Activated CD8-positive, alpha-beta memory T cell treated with anti-CD3 and anti-CD28 coated beads, Interleukin-2, amount 50 U/mL, for 1 hour (primary cell): Measurements from ENCODE around the gene SLC25A24.
"Not testable (repeated sequence)": the region's sequence is repeated elsewhere in the genome, so short reads cannot be mapped to it uniquely, and the experiment has no call there.

Experiments
- DNase-seq: peaks from one replicate; pipeline ENCODE4 v3.0.0-alpha.2; 2020; ENCODE audit errors: extremely low read depth

The SLC25A24 gene

DNA sequence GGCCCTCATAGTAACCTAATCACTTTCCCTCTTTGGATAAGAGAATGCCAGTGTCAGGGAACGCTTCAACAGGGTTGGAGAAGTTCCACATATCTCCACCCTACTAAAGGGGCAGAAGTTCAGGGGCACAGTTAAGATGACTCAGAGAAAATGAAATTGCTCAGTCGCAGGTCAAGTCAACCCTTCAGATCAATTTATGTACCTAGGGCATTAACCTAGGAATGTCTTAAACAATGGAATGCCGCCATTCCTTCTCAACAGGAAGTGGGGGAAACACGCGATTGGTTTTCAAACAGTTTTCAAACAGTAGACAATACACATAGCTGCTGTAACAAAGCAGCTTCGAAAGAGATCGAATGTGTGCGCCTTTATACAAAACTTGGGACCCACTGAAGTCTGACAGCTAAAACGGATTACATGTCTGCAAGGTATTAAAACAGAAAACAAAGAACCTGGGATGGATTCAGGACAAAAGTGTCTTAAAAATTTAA lies 897 bp downstream of the SLC25A24 start:
- DNase-seq: no peak

DNA sequence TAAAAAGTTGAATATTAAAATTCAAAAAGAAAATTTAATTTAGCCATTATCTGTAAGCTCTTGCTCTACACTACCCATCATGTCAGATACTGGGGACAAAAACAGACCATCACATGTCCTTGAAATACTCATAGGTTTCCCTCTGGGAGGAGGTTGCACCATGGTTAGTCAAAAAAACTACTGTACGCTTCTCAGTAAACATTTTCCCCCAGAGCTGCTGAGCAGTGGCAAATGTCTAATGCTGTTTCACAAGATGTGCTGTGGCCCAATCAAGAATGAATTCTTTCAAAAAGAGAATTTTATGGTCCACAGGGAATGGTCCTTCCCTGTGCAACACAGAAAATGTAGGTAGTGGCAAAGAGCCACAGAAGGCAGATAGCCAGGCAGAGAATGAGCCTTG lies 6.1 kb downstream of the SLC25A24 start:
- no peak for DNase-seq

DNA sequence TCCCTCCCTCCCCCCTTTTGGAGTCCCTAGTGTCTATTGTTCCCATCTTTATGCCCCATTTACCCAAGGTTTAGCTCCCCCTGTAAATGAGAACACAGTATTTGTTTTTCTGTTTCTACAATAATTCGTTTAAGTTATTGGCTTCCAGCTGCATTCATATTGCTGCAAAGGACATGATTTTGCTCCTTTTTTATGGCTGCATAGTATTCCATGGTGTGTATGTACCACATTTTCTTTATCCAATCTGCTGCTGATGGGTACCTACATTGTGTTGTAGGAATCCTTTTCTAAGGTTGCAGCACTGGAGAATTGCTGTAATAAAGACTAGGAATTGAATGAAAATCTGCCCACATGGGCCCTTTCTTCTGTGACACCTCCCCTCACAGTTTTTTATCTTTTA lies 6.8 kb downstream of the SLC25A24 start:
- DNase-seq: no peak

DNA sequence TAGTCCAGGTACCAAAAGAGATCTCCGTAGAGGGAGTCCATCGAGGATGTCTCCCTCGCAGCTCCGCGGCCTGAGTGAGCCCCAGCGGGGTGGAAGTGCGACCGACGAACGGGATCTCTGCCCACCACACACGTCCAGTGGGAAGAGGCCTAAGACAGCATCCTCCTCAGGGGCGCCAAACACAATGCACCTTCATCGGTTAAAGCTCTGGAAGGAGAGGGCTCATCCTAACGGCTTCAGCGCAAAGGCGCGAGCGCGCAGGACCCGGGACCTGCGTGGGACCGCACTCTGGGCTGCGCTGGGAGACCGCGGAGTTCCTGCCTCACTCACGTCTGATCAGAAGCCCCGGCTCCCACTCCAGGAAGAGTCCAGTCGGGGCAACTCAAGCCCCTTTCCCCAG lies 7.6 kb downstream of the SLC25A24 start:
- no peak for DNase-seq

DNA sequence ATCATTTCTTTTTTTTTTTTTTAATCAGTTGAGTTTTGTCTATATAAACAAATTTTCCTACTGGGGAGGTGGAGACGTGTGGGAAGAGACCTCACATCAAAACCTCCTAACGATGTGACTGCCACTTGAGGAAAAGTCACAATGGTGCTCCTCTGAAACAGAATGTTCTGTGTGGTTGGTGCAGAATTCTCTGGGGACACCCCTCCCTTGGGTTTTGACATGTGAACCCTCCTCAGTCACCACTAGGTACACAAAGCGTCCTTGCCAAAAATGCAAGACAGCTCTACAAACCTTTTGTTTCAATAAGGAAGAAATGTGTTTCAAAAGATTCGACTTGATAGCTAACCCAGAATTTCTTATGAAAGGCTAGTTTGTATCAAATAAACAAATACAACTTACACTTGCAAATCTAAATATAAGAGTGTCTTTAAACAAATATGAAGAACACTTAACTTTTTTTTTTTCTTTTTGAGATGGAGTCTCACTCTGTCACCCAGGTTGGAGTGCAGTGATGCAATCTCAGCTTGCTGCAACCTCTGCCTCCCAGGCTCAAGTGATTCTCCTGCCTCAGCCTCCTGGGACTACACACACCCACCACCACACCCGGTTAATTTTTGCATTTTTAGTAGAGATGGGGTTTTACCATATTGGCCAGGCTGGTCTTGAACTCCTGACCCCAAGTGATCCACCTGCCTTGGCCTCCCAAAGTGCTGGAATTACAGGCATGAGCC lies 9.3 kb downstream of the SLC25A24 start:
- DNase-seq: no peak

DNA sequence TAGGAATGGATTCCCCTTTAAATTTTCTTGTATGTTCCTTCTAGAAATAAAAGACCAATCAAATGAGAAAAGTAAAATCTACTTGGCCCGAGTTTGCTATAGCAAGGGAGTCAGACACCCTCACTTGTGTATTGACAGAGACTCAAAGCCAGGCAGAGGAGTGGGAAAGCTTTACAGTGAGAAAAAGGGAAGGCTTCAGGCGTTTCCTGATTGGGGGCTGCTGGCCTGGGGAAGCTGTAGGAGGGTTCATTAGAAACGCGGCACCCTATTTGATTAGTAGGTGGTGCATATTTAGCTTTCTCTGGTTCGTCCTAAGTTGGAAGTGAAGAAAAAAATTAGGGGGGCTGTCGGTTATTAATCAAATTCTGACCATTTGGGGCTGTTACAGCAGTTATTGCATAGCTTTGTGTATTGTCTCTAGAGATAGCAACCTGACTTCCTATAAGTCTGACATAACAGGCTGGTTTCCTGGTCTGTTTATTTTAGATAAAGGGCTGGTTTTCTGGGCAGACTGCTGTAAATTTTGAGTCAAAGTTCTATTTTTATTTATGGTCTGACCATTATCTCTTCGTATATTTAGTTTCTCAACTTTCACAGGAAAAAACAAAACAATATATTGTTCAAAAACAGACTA lies 10.0 kb downstream of the SLC25A24 start:
- DNase-seq: no peak

DNA sequence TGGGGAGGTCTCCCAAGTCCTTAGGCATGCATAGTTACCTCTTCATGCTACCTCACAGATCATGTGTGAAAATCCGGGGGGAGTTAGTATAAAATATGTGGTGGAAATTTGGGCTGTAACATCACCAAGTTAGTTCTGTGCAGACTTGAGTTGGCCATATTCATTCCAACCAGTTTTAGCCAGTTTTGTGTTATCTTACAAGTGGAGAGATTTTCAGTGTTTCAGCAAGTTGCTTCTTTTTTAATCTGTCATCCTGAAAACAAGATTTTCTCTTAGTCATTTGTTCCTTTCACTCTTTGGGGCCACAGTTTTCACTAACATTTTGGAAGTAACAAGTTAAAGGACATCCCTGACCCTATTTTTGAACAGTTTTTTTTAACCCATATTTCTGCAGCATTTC lies 11.3 kb downstream of the SLC25A24 start:
- DNase-seq: no peak

DNA sequence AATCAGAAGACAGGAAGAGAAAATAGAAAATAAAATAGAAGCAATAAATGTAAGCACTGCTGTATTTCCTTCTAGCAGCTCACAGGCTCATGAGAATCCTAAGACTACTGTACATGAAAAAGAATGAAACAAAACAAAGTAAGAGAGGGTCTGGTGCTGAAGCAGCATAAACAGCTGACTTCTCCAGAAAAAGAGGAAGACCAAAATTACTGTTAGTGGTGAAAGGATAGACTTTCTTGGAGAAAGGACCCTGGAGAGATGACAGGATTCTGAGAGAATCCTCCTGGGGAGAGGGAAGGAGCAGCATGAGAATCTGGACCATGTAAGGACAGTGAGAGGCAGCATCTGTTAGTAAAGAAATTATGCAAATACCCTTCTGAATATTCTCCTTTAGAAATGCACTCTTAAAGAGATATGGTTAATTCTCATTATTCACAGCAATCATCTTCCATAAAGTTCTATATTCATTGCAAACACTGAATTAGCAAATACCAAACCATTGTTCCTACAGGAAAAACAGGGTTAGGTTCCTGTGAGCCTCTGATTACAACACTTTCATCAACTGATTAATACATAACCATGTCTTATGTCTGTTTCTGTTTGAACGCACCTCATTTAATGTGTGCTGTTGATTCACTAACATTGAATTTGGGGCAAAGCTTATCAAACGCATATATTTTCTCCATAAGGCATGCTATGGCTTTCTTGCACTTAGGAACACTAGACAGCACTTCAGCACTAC lies 17.0 kb downstream of the SLC25A24 start:
- no peak for DNase-seq

DNA sequence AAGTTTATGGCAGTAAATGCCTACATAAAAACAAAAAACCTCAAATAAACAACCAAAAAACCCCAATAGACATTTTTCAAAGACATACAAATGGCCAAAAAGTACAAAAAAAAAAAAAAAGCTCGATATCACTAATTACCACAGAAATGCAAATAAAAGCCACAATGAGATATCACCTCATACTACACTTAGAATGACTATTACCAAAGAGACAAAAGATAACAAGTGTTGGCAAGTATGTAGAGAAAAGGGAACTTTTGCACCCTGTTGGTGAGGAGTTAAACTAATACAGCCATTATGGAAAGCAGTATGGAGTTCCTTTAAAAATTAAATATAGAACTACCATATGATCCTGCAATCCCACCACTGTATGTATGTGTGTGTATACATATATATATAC lies 21.1 kb downstream of the SLC25A24 start:
- DNase-seq: no peak

DNA sequence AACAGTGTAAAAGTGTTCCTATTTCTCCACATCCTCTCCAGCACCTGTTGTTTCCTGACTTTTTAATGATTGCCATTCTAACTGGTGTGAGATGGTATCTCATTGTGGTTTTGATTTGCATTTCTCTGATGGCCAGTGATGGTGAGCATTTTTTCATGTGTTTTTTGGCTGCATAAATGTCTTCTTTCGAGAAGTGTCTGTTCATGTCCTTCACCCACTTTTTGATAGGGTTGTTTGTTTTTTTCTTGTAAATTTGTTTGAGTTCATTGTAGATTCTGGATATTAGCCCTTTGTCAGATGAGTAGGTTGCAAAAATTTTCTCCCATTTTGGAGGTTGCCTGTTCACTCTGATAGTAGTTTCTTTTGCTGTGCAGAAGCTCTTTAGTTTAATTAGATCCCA lies 37.7 kb downstream of the SLC25A24 start:
- not testable (repeated sequence) for DNase-seq

DNA sequence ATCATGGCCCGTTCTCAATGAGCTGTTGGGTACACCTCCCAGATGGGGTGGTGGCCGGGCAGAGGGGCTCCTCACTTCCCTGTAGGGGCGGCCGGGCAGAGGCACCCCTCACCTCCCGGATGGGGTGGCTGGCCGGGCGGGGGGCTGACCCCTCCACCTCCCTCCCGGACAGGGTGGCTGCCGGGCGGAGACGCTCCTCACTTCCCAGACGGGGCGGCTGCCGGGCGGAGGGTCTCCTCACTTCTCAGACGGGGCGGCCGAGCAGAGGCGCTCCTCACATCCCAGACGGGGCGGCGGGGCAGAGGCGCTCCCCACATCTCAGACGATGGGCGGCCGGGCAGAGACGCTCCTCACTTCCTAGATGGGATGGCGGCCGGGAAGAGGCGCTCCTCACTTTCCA lies 40.2 kb downstream of the SLC25A24 start:
- not testable (repeated sequence) for DNase-seq

DNA sequence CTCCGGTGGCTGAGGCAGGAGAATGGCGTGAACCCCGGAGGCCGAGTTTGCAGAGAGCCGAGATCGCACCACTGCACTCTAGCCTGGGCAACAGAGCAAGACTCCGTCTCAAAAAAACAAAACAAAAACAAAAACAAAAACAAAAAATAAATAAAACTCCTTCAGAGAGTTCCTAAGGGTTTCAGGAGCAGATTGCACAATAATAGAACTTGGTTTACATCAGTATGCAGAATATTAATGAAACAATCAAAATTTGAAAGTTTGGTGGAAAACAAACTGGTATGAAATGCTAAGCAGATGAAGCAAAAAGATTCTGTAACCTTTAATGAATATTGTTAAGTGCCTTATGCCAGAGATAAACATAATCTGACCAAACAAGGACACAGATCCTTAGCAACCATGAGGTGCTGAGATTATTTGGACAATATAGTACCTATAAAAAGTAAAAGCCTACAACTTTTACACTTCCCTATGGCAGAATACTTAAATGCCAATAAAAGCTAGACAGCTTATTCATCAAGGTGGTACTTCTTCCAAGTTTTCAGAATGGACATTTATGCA lies 41.2 kb downstream of the SLC25A24 start:
- DNase-seq: no peak

DNA sequence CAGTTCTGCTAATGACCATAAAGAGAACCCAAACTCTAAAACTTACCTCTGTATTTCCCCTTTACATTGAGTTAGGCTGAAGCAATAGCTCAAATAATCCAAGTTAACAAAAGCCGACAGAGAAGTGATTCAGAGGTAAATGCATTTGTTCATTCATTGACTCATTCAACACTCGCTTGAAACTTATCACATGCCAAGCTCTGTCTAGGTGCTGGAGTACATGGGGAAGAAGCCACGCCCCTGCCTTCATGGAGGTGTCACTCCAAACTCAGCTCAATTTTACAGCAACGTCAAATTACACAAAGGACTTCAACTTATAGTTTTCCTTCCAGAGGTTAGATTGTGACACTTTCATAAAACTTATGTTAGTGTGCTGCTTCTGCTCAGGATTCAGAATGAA lies 45.8 kb downstream of the SLC25A24 start:
- DNase-seq: no peak

DNA sequence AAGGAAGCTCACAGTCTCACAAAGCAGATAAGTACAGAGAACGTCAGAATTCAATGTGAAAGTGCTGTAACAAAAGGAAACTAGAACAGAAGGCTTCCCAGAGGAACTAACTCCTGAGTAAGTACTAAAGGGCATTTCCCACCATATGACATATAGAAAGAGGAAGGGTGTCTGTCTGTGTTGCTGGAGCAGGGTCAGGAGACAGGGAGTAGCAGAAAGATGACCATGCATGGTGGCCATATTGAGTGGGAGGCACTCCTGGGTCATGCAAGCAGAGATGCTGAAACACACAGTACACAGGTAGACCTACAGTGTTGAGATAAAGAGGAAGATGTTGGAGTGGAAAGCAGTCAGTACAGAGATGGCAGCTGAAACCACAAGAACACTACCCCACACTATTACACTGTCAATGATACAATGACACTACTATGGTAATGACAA lies 47.3 kb downstream of the SLC25A24 start:
- no peak for DNase-seq

DNA sequence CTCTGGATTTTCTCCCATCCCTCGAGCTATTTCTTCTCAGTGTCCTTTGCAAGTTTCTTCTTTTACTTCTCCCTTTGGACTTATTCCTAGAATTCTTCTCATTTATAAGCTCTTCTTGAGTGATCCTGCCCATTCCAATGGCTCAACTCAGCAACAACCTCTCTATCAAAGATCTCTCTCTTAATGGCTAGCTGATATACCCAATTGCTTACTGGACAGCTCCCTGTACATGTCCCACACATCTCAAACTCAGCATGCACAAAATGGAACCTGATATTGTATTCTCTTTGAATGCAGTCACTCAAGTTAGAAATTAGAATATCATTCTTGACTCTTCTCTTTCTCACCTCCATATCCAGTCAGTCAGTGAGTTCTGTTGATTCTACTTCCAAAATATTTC lies 48.6 kb downstream of the SLC25A24 start:
- DNase-seq: no peak

DNA sequence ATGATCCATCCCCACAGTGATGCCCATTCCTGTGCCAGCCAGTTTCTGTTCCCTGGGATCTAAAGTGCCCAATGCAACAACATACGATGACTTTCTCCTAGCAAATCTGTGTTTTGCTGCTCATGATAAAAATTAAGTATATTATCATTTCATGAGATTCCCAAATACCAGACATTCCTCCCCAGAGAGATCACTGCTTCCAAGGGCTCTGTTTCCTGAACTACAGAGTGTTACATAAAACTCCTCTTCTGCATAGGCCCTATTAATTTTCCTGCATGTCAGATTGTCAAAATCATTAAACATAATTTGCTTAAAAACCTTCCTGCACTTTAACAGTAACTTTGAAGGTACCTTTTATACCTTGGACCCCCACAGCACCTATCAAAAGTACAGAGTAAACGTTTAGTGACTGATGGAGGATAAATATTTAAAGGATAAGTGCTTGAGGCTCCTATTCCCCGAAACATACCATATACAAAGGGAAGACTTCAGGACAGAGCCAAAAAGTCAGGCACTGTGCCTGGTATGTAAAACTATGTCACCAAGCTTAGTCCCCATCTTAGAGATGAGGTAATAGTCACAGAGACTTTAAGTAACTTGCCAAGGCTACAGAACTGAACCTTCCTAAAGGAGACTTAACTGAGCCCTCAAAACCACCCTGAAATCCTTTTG lies 50.2 kb downstream of the SLC25A24 start:
- no peak for DNase-seq

DNA sequence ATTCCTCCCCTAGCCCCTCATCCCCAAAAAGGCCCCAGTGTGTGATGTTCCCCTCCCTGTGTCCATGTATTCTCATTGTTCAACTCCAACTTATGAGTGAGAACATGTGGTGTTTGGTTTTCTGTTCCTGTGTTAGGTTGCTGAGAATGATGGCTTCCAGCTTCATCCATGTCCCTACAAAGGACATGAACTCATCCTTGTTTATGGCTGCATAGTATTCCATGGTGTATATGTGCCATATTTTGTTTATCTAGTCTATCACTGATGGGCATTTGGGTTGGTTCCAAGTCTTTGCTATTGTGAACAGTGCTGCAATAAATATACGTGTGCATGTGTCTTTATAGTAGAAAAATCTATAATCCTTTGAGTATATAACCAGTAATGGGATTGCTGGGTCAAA lies 55.6 kb downstream of the SLC25A24 start:
- not testable (repeated sequence) for DNase-seq

DNA sequence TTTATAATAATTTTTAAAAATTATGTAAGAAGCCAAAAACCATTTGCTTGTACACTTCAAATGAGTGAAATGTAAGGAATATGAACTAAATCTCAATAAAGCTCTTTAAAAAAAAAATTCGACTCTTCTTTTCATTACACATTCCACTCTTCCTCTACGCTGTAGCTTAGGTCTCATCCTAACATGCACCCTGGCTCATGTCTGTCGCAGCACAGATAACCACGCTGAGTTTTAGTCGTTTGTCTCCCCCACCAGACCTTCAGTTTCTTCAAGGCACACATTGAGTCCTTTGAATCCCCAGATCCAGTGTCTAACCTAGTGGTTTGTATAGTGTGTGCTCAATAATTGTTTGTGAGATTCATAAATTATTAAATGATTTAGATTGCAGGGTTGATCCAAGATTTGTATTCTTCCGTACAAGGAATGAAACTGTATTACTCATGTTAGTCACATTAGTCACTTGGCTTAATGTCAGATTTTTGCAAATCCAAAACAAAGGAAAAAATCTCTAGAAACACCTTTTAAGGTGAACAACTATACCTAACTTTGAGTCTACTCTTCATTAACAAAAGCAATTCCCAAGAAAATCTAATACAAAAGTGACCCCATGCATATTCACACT lies 57.3 kb downstream of the SLC25A24 start:
- no peak for DNase-seq

DNA sequence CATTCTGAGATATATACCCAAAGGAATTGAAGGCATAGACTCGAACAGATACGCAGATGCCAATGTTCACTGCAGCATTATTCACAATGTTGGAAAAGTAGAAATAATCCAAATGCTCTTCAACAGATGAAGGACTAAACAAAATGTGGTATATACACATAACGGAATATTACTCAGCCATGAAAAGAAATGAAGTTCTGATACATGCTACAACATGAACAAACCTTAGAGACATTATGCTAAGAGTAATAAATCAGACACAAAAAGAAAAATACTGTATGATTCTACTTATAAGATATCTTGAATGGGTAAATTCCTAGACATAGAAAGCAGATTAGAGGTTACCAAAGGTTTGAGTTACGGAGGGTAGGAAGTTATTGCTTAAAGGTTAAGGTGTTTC lies 57.9 kb downstream of the SLC25A24 start:
- no peak for DNase-seq

DNA sequence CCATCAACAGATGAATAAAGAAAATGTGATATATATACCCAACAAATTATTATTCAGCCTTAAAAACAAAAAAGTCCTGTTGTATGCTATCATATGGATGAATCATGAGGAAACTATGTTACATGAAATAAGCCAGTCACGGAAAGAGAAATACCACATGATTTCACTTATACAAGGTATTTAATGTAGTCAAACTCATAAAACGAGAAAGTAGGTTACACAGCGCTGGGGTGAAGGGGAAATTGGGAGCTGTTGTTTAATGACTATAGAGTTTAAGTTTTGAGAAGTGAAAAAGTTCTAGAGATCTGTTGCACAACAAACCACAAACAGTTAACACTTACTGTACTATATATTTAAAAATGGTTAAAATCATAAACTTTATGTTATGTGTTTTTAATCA lies 58.5 kb downstream of the SLC25A24 start:
- no peak for DNase-seq

DNA sequence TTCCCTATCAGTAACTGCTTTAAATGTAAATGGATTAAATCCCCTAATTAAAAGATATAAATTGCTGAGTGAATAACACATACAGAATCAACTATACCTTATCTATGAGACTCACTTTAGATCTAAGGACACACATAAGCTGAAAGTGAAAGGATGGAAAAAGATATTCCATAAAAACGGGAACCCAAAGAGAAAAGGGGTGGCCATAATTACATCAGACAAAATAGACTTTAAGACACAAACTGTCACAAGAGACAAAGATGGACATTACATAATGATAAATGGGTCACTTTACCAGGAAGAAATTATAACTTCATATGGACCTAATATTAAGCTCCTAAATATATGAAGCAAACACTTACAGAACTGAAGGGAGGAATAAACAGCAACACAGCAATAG lies 59.2 kb downstream of the SLC25A24 start:
- no peak for DNase-seq
